NCI-H510A (cell line): ENCODE measurements around the gene HNRNPK.

Experiments used
- DNase-seq: peaks from one replicate; lab custom pipeline; 2025; lab: John Stamatoyannopoulos, UW

The HNRNPK gene

DNA sequence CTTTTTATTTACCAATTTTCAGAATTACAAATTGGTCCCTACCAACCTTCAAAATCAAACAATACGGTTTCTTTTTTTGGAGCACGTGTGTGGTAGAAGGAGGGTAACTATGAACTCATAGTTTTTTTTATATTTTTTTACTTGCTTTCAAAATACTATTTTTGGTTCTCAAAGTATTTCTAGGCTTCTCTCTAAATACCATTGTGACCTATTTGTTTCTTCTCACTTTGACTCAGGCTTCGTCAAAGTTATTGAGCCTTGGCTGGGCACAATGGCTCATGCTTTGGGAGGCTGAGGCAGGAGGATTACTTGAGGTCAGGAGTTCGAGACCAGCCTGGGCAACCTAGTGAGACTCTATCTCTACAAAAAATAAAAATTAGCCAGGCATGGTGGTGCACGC is 47.2 kb downstream of the HNRNPK start:
- no peak for DNase-seq

DNA sequence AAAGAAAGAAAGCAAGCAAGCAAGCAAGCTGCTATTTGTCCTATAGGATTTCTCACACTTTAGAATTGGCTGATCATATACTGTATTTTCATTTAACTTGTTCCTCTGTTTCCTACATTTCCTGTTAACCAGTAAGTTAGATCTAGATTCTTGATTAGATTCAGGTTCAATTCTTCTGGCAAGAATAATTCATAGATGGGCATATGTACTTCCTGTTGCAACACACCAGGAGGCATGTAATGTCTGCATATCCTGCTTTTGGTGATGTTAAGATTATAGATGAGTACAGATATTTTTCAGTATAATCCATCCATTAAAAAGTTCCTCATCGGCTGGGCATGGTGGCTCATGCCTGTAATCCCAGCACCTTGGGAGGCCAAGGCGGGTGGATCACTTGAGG is 48.0 kb downstream of the HNRNPK start:
- no peak for DNase-seq

DNA sequence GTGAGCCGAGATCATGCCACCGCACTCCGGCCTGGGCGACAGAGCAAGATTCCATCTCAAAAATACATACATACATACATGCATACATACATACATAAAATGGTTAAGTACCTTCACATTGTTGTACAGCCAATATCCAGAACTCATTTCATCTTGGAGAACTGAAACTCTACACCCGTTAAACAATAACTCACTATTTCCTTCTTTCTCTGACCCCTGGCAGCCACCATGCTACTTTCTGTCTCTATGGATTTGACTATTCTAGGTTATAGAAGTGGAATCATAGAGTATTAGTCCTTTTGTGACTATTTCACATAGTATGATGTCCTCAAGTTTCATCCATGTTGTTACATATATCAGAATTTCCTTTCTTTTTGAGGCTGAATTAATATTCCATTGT is 49.1 kb downstream of the HNRNPK start:
- DNase-seq = no peak

DNA sequence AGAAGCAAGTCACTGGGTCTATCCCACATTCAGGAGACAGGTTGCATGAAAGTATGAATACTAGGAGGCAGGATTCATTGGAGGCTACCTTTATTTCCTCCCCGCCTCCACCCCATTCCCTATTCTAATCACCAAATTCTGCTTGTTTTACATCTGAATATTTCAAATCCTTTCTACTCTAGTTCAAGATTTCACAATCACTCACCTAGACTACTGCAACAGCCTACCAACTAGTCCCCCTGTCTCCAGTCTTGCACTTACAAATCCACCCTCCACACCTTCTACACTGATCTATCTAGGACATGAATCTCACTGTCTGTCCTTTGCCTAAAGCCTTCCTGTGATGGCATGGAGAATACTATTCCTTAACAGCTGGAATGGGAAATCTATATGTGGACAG is 52.4 kb downstream of the HNRNPK start:
- no peak for DNase-seq

DNA sequence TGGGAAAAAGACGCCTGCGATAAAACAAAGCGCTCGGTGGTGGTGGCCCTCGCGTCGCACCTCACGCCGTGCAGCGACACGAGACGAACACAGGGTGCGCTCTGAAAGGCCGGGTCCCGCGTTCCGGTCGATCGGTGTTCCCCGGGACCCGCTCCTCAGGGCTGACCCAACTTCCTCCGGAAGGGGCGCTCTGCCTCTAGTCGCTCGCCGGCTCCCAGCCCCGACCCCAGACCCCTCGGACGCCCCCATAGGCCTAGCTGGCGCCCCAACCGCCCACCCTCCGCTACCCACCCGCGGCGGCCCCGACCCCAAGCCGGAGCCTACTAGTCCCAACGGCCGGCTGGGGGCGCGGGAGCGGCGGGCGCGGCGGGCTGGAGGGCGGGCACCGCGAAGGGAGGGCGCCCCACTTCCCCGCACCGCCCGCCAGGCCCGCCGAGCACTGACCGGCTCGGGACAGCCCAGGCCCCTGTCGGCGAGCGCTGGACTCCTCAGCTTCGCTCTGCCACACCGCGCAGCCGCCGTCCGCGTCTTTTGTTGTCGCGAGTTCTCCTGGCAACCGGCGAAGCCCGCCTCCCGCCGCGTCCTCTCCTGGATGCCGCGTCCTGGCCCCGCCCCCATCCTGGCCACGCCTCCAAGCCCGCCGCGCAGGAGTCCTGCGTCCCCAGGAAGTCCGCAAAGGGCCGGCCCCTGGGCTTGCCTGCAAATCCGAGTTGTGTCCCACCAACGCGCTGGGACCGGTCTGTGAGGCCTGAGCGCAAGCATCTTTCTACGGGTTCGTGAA is 58.9 kb downstream of the HNRNPK start, which contains the start of gene KIF27:
KIF27 (minus strand) TSS at position 506 of the 781 bp plus-strand sequence. CDS start 5,841 bp downstream, outside the sequence.
- DNase-seq = peak; percentile 91

DNA sequence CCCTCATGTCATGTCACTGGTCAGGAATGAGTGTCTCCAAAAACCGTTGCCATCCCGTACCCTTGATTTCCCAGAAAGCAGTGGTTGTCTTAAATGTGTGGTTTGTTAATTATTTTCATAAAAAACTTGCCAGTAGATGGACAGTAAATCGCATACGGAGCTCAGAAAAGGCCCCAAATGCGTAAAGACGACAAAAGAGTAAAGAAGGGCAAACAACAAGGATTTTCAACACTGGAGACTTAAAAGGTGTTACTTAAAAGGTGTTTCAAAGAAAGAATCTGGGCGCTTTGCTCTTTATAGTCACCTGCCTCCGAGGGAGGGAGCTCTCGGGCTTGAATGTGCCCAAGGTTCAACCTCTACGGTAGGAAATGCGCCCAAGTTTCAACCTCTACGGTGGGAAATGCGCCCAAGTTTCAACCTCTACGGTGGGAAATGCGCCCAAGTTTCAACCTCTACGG is 59.5 kb downstream of the HNRNPK start:
- DNase-seq = no peak

DNA sequence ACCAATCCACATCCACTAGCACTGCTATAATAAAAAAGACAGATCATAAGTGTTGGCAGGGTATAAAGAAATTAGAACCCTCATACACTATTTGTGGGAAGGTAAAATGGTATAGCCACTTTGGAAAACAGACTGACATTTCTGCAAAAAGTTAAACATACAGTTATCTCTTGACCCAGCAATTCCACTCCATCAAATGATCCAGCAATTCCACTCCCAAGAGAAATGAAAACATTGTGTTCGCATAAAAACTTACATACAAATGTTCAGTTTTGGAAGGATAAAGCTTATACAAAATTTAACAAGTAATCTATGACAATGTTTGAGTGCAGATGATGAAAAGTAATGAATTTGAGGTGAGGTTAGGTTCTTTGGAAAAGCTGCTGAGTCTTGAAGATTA is 60.9 kb downstream of the HNRNPK start:
- DNase-seq = no peak
